ENCODE measurements around the gene CRACR2B.

CRACR2B gene

DNA sequence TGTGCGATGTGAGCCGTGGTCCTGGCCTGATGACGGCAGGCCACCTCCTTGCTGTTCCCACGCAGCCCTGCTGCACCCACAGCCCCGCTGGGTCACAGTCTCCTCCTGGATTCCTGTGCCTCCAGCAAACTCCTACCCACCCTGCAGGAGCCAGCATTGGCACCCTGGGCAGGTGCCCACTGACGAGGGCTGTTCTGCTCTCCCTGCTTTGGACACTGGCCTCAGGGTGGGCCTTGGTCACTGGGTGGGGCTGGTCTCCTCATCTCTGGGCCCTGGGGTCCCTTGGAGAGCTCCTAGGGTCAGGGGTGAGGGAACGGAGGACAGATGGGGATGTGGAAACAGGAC, 27.6 kb downstream of the CRACR2B start:
- Histone ChIP-seq H3K27me3 (replicated peaks; ENCODE audit: insufficient read depth, low read length) (peaks cover 79% of the 10 kb centered on the region), H3K27ac (ENCODE audit: low read length) (no peak overlapping the region), H3K9me2 (replicated peaks; ENCODE audit: insufficient read depth, low read length) (no peaks in the 10 kb centered on the region), H3F3A (ENCODE audit: insufficient read depth, low read length) (no peaks in the 10 kb centered on the region), H2AFZ (ENCODE audit: low read length) (no peak overlapping the region), H3K36me3 (replicated peaks; ENCODE audit: insufficient read depth, low read length) (no peaks in the 10 kb centered on the region), H3K4me2 (ENCODE audit: low read depth, low read length) (no peak overlapping the region), H3K4me3 (ENCODE audit: low read length) (no peak overlapping the region), H3K79me2 (ENCODE audit: low read length) (no peaks in the 10 kb centered on the region), H3K9ac (ENCODE audit: low read length) (no peak overlapping the region), H3K4me1 (ENCODE audit: low read length) (no peaks in the 10 kb centered on the region), H4K20me1 (ENCODE audit: insufficient read depth, low read length) (no peaks in the 10 kb centered on the region), H3K9me3 (replicated peaks; ENCODE audit: insufficient read depth, low read length) (no peaks in the 10 kb centered on the region)
- DNase-seq: no peak
- no peak for TF ChIP-seq EZH2phosphoT487 (IDR thresholded peaks at IDR 0.05; ENCODE audit: low read length)
- TF ChIP-seq, protein P1, sequence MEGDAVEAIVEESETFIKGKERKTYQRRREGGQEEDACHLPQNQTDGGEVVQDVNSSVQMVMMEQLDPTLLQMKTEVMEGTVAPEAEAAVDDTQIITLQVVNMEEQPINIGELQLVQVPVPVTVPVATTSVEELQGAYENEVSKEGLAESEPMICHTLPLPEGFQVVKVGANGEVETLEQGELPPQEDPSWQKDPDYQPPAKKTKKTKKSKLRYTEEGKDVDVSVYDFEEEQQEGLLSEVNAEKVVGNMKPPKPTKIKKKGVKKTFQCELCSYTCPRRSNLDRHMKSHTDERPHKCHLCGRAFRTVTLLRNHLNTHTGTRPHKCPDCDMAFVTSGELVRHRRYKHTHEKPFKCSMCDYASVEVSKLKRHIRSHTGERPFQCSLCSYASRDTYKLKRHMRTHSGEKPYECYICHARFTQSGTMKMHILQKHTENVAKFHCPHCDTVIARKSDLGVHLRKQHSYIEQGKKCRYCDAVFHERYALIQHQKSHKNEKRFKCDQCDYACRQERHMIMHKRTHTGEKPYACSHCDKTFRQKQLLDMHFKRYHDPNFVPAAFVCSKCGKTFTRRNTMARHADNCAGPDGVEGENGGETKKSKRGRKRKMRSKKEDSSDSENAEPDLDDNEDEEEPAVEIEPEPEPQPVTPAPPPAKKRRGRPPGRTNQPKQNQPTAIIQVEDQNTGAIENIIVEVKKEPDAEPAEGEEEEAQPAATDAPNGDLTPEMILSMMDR (IDR thresholded peaks at IDR 0.05; ENCODE audit: low read length): no peak
- TF ChIP-seq EZH2 (optimal IDR thresholded peaks at IDR 0.05; ENCODE audit: low read depth, low read length): no peak

DNA sequence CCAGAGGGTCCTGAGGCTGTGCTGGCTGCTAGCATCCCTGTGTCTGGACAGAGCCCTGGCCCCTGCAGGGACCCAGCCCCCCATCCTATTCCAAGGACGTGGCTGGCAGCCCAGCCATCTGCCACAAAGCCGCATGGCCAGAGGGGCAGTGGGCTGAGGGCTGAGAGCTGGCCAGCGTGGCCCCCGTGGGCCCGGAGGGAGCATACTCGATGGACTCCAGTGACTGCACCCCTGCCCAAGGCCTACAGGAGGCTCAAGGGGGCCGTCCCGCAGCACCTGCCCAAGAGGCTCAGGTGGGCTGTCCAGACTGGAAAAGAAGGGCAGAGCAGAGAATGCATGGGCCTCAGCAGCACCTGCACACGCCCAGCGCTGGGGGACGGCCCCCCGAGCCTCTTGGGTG, 28.1 kb downstream of the CRACR2B start:
- Histone ChIP-seq H3K4me3 (ENCODE audit: low read length) (no peak overlapping the region), H3K9me2 (replicated peaks; ENCODE audit: insufficient read depth, low read length) (no peaks in the 10 kb centered on the region), H3K27me3 (replicated peaks; ENCODE audit: insufficient read depth, low read length) (peaks cover 79% of the 10 kb centered on the region), H3K27ac (ENCODE audit: low read length) (no peak overlapping the region), H3K36me3 (replicated peaks; ENCODE audit: insufficient read depth, low read length) (no peaks in the 10 kb centered on the region), H3K9me3 (replicated peaks; ENCODE audit: insufficient read depth, low read length) (no peaks in the 10 kb centered on the region), H3K79me2 (ENCODE audit: low read length) (no peaks in the 10 kb centered on the region), H4K20me1 (ENCODE audit: insufficient read depth, low read length) (no peaks in the 10 kb centered on the region), H3K4me2 (ENCODE audit: low read depth, low read length) (no peak overlapping the region), H2AFZ (ENCODE audit: low read length) (no peak overlapping the region), H3K4me1 (ENCODE audit: low read length) (no peaks in the 10 kb centered on the region), H3K9ac (ENCODE audit: low read length) (no peak overlapping the region), H3F3A (ENCODE audit: insufficient read depth, low read length) (no peaks in the 10 kb centered on the region)
- DNase-seq: no peak
- no peak for TF ChIP-seq EZH2 (optimal IDR thresholded peaks at IDR 0.05; ENCODE audit: low read depth, low read length)
- TF ChIP-seq EZH2phosphoT487 (IDR thresholded peaks at IDR 0.05; ENCODE audit: low read length): no peak
- TF ChIP-seq, protein P1 (IDR thresholded peaks at IDR 0.05; ENCODE audit: low read length): no peak

DNA sequence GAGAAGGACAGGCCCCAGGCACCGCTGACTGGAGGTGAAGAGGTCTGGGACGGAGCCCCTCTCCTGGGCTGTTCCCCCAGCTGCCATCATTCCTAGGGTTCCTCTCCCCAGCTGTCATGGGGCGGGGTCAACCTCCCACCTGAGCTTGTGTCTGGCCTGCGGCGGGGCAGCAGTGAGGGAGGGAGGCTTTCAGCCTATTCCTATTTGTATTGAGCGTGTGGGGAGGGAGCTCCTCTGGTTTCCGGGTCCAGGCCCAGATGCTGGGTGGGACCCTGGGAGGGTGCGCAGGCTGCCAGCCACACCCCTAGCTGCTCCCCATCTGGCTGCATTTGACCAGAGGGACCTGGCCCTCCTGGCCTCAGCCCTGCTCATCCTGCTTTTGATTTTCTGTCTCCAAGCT, 28.7 kb downstream of the CRACR2B start:
- H3K79me2 ChIP-seq (ENCODE audit: low read length): no peaks in the 10 kb centered on the region
- H3K9me2 ChIP-seq (replicated peaks; ENCODE audit: insufficient read depth, low read length): no peaks in the 10 kb centered on the region
- no peaks in the 10 kb centered on the region for H4K20me1 ChIP-seq (ENCODE audit: insufficient read depth, low read length)
- H3K9ac ChIP-seq (ENCODE audit: low read length): no peak overlapping the region
- no peaks in the 10 kb centered on the region for H3K36me3 ChIP-seq (replicated peaks; ENCODE audit: insufficient read depth, low read length)
- no peaks in the 10 kb centered on the region for H3F3A ChIP-seq (ENCODE audit: insufficient read depth, low read length)
- no peak overlapping the region for H2AFZ ChIP-seq (ENCODE audit: low read length)
- H3K27ac ChIP-seq (ENCODE audit: low read length): no peak overlapping the region
- no peak for TF ChIP-seq EZH2 (optimal IDR thresholded peaks at IDR 0.05; ENCODE audit: low read depth, low read length)
- no peak for TF ChIP-seq EZH2phosphoT487 (IDR thresholded peaks at IDR 0.05; ENCODE audit: low read length)
- TF ChIP-seq, protein P1 (IDR thresholded peaks at IDR 0.05; ENCODE audit: low read length): no peak
- peaks cover 79% of the 10 kb centered on the region for H3K27me3 ChIP-seq (replicated peaks; ENCODE audit: insufficient read depth, low read length)
- no peaks in the 10 kb centered on the region for H3K4me1 ChIP-seq (ENCODE audit: low read length)
- no peak overlapping the region for H3K4me3 ChIP-seq (ENCODE audit: low read length)
- H3K4me2 ChIP-seq (ENCODE audit: low read depth, low read length): no peak overlapping the region
- no peaks in the 10 kb centered on the region for H3K9me3 ChIP-seq (replicated peaks; ENCODE audit: insufficient read depth, low read length)
- no peak for DNase-seq
